ENCODE data around the gene APOD.
A peak's percentile ranks its signal among the peaks of the same experiment; 100 is the strongest.

DNA sequence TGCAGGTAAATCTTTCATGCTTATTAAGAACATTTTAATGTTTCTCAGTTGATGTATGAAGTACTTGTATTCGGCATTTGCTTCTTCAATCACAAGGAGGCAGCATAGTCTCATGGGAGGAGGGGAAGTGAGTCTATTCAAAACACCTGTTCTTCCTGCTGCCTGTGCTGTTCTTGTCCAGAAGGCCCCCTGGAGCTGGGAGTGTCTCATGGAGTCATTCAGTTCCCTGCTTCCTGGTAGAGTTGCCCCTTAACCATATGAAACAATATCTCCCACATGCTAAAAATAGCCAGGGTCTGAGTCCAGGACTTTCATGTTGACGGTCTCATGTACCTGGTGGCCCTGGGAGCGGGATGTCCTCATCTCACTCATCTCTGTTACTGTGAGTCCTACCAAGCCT lies 25.1 kb downstream of the APOD start:
- TF ChIP-seq, protein P1, sequence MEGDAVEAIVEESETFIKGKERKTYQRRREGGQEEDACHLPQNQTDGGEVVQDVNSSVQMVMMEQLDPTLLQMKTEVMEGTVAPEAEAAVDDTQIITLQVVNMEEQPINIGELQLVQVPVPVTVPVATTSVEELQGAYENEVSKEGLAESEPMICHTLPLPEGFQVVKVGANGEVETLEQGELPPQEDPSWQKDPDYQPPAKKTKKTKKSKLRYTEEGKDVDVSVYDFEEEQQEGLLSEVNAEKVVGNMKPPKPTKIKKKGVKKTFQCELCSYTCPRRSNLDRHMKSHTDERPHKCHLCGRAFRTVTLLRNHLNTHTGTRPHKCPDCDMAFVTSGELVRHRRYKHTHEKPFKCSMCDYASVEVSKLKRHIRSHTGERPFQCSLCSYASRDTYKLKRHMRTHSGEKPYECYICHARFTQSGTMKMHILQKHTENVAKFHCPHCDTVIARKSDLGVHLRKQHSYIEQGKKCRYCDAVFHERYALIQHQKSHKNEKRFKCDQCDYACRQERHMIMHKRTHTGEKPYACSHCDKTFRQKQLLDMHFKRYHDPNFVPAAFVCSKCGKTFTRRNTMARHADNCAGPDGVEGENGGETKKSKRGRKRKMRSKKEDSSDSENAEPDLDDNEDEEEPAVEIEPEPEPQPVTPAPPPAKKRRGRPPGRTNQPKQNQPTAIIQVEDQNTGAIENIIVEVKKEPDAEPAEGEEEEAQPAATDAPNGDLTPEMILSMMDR (IDR thresholded peaks at IDR 0.05), result peak in 5 of 7 experiments; percentile 18 to 61 (median 44)
- TF ChIP-seq POLR2A (IDR thresholded peaks at IDR 0.05), result no peak
